Islet precursor cell (in vitro differentiated cells): ENCODE measurements around the gene CRAT.

Source experiments
- DNase-seq: peaks from one replicate; pipeline ENCODE4 v3.0.0-alpha.2; 2018

CRAT gene

DNA sequence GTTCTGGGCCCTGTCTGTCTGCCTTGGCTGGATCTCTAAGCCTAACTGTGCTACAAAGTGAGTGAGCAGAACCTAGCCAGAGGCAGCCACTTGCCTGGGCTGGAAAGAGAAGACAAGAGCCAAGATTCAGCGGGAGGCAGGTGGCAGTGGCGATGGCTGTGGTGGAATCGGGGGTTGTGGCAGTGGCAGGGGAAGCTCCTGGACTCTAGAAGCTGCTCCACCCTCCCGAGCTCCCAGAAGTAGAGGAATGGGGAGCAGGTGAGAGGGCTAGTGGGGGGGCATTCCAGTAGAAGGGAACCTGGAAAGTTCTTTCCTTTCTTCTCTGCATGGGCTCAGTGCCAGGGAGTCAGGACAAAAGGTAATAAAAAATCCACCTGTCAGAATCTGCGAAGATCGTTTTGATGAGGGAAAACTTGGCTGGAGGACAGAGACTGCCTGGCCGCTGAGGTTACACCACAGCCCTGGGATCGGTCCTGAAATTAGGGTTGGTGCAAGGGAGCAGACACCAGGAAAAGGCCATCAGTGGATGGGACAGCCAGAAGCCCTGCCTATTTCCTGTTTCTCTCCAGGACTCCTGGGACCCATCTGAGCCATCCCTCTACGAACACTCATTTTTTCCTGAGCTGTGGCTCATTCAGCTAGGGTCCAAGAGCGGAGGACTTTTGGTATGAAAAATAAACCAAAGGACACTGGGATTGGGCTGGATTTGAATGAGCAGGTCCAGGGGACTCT is 1.6 kb downstream of the CRAT start:
- no peak for DNase-seq

DNA sequence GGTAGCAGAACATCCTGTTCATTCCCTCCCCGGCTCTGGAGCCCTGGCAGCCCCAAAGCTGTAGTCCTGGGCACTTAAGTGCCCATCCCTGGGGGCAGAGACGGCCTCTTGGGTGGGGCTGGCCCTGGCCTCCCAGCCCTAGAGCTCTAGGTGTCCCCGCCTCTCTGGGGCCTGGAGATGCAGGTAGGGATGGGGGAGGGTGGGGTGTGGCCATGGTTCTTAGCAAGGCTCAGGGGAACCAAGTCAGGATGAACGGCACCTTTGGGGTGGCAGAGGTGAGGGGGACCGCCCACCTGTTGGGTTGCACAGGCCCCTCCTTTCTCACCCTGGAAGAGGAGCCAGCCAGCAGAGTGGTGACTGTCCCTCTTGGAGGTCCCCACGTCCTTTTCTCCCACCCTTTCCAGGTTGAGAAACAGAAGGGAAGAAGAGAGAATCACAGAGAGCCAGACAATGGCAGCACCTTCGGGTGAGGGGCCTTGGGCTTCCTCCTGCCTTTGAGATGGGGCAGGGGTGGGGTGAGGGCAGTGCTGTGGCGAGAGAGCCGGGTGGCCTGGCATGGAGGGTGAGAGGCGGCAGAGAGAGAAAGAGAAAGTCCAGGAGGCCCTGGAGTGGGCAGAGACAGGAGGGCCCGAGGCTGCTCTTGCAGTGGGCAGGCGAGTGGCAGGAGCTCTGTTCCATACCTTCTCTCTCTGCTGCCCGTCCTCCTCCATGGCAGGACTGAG is 2.3 kb downstream of the CRAT start:
- DNase-seq = no peak

DNA sequence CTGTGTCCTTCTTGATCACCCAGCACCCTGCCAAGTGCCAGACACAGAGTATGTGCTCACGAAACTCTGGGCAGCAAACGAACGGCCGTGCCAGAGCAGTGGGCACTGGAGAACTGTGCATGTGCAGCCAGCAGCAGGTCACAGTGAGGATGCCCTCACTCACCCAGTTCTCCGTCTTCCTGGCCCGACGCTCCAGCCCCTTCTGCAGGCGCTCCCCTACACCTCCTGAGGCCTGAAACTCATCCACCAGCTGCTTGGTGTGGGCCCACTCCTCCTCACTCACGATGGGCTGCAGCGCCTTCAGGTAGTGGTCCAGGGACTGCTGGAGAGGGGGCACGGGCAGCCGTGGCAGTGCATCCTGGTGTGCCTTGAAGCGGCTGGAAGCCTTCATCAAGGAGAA is 2.9 kb downstream of the CRAT start:
- no peak for DNase-seq

DNA sequence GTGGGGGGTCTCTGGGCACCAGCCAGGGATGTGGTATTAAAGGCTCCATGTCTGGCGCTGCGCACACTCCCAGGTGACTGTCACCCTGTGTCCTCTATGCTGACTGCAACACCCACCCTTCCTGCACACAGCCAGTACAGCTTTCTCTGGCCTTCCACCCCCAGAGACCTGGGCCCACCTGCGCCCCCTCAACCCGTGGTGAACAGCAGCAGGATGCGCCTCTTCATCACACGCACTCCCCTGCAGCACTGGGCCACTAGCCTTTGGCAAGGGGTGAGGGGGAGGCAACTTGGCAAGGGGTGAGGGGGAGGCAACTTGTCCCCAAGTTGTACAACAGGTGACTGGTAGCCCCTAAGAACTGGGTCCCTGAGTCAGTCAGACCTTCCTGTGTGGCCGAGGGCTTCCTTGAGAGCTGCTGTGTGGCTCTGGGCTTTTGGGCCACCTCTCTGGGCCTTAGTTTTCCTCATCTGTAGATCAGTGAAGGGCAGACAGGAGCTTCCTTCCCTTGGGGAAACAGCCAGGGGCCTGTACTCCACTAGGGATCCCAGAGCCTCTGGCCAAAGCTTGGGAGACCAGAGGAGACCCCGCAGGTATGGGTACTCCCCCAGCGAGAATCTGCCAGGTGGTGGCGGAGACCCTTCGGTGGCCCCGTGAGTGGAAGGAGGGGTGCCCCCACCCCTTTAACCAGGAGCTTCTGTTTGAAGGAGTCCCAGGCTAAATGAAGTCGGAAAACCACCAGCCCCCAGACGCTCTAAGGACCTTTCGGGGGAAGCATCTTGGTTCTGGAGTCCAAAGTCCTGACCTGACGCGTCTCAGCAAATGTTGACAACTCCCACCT is 4.5 kb downstream of the CRAT start:
- DNase-seq = no peak

DNA sequence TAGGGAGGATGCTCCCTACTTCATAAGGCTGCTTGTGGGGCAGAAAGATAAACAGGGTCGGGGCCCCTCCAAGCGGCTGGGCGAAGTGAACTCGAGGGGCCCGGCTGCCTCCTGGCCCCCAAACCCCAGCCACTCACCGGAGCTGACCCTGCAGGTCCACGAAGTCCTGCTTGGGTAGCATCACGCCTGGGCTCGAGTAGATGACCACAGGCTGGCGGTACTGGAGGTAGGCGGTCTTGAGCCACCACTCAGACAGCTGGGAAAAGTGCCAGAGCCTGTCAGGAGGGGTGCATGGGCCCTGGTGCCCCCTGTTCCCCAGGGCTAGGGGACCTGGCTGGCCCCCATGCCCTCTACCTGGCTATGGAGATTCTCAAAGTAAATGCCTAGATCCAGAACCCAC is 6.5 kb downstream of the CRAT start:
- DNase-seq = no peak

DNA sequence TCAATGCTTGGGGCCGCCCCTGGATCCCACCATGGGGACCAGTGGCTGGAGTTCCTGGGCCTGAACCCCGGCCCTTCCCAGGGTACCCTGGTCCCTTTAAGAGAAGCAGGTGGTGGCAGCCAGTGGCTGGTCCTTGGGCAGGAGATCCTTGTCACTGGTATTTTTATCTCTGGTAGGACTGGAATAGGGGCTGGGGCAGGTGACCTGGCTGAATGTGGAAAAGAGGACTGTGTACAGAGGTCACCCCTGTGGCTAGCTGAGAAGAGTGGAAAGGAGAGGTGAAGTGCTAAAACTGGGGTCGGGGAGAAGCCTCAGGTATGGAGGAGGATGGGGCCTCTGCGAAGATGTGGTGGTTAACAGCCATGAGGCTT is 7.0 kb downstream of the CRAT start:
- DNase-seq = no peak

DNA sequence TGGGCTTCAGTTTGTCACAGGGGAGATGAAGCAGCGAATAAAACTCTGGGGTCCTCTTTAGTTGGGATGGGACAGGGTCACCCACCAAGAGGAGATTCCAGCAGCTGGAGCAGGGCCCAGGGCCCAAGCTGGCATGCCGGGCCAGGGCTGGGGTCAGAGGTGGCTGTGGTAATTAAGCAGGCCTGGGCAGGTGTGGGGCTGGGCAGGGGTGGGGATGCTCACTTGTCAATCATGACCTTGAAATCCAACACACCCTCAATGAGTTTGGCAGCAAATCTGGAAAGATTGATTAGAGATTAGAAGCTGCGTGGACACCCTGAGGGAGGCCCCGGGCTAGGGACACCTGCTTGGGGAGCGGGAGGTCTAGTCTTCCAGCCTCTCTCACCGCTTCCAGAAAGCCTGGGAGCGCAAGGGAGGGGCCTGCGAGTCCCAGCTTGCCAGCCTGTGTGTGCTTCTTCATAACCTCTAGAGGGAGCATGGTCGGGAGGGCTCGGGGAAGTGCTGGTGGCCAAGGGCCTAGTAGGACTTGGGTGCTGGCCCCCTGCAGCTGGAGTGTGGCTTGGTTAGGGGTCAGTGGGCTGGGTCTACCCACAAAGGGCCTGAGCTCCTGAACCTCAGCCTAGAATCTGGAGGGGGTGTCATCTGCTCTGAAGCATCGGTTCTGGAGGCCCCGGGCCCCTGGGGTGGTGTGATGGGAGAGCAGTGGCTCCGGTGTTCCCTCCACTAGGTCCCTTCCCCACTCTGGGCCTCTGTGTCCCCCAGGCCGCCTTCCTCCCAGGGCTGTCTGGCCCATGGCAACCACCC is 7.6 kb downstream of the CRAT start:
- peak; percentile 90 for DNase-seq

DNA sequence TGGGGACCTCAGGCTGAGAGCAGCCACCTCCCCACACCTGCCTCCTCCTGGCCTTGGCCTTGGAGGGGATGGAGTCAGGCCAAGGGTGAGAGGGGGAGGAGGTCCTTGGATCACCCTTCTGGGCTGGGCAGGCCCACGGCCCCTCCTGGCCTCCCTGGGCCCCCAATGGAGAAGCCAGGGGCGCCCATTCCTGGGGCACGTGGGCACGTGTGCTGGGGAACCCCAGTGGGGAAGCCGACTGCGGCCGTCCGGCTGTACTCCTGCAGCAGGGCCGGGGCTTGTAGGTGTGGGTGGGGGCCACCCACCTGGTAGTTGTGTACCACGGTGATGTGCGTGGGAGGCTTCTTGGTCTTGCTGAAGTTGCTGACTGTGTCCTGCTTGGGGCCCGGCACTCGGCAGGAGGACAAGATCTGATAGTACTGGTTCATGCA is 8.5 kb downstream of the CRAT start:
- no peak for DNase-seq

DNA sequence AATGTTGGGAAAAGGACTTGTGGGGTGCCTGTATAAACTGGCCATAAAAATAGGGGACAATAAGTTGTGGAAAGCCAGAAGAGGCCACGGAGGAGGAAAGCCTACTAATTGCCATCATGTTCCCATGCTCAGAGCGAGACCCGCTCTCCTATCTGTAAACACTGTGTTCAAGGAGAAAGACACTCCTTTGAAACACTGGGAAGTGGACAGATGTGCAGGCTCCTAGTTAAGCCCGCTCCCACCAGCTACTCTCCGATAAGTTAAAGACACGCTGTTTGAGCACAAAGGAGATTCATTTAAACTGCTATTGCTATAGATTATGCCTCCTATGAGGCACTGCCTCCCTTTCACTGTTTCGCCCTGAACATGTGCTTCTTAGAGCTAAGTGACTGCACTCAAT is 9.3 kb downstream of the CRAT start:
- DNase-seq = no peak

DNA sequence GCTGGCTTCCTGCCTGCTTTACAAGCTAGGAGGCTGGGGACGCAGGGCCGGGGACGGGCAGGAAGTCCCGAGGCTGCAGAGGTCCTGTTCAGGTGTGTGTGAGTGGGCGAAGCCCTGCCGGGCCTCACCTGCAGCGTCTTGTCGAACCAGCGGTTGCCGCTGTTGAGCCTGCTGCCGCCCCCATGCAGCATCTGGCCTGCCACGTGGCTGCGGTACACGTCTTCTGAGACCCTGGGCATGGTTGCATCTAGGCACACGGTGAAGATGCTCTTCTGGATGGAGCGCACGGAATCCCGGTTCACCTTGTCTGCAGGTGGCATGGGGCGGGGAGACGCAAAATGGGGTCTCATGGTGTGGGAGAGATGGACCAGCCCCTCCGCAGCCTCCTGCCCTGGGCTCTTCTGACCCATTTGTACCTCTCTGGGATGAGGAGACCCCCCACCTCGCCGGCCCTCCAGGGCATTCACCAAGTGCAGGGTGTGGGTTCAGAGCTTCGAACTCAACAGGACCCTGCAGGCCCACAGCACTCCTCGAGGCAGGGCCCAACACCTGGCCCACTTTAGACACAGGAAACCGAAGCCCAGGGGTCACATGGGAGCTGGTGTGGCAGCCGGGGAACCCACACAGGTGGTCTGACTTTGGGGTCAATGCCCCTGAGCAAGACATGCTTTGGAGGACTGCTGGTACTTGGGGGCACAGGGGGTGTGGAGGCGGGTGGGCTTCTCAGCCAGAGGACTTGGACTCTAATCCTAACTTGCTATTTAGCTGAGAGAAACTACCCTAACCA is 10.0 kb downstream of the CRAT start:
- no peak for DNase-seq

DNA sequence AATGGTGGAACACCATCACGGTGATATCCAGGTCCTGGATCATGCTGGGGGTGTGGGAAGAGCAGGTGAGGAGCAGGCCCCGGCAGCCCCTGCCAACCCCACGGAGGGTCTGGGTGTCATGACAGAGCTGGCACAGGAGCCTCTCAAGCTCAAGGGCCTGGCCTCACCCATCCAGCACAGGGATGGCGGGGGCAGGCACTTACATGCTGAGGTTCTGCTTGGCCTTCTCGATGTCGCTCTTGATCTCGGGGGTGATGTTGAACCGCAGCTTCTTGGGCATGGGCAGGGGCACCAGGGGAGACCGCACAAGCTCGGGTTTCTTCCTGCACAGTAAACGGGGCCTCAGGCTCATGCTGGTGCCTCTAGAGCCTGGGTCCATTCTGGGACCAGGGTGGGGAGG is 12.3 kb downstream of the CRAT start:
- no peak for DNase-seq

DNA sequence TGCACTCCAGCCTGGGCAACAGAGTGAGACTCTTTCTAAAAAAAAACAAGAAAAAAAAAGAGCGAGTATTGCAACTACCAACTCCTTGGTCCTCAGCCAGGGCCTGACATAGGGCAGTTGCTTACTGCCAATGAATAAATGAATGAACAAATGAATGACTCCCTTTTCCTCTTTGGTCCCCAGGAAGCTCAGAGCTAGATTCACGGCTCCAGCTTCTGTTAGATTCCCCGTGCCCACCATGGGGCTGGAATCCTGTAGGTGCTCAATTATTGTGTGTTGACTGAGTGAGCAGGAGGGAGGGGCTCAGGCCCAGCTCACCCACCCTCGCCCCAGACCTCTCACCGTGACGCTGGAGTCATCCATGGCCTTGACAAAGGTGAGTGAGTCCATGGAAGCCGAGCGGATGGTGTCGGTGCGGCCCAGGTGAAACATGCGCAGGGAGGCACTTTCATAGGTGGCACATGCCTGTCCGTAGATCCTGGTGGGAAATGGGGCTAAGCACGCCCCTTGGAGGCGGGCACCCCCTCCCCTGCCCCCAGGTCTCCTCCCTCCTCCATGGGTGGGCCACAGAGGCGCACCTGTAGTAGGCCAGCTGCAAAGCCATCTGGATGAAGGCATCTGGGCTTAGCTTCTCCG is 12.8 kb downstream of the CRAT start:
- no peak for DNase-seq

DNA sequence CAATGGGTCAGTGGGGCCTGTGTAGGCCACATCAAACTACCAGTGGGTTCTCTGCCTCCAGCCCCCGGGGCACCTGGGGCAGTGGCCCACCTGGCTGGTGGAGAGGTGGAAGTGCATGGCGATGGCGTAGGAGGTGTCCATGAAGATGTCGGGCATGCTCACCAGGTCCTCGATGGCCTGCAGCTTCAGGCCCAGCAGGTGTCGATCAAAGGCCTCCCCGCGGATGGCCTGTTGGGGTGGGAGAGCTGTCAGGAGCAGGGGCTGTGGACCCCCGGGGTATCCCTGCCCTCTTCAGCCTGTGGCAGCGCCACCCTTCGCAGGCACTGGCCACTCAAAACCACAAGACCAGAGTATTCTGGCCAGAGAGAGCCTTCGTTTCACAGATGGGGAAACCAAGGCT is 14.7 kb downstream of the CRAT start:
- no peak for DNase-seq

DNA sequence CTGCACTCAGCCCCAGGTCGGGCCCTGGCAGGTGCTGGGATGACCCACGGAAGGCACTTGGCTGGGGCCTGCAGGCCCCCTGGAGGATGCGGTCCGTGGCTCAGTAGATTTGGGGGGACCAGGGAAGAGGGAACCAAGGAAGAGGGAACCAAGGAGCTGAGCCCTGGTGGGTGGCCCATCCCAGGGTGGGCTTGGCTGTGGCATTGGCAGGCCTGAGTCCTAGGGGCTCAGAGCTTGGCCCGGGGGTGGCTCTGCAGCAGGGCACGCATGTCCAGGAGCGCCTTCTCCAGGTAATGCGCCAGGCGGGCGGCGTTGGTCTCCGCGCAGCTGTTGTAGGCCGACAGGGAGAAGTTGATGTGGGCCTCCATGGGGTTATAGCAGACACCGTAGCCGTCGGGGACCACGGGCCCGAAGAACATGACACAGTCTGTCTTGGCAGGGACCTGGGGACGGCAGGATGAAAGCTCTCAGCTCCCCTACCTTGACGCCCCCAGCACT is 15.4 kb downstream of the CRAT start:
- DNase-seq = no peak

DNA sequence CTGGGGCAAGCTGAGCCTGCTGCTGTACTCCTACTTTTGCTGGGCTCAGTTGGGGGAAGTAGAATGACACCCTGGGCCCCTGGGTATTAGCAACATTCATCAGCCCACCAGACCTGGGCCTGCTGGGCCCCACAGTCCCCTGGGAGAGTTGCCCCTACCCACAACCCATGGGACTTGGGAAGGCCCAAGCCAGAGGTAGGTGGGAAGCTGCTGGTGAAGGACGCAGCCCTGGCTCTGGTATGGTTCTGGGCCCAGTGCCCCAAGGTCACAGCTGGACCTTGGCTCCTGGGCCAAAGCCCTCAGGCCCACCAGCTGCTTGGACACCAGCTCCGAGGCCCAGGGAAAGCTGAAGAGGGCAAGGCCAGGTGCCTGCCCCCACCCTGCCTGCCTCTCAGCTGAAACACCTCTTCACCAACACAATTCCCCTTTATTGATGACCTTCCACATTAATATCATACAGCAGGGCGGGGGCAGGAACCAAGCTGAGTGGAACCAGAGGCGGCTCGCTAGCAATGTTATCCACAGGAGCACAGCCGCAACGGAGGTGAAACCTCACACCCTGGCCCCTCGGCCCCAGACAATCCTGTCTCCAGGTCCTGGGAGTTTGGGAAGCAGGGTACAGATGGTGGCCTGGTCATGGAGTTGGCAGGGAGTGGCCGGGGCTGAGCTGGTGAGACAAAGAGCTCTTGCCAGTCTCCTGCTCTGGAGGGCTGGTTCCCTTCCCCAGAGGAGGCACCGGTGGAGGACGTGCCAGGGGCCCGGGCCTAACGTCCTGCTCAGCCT is 16.0 kb downstream of the CRAT start:
- DNase-seq = no peak

DNA sequence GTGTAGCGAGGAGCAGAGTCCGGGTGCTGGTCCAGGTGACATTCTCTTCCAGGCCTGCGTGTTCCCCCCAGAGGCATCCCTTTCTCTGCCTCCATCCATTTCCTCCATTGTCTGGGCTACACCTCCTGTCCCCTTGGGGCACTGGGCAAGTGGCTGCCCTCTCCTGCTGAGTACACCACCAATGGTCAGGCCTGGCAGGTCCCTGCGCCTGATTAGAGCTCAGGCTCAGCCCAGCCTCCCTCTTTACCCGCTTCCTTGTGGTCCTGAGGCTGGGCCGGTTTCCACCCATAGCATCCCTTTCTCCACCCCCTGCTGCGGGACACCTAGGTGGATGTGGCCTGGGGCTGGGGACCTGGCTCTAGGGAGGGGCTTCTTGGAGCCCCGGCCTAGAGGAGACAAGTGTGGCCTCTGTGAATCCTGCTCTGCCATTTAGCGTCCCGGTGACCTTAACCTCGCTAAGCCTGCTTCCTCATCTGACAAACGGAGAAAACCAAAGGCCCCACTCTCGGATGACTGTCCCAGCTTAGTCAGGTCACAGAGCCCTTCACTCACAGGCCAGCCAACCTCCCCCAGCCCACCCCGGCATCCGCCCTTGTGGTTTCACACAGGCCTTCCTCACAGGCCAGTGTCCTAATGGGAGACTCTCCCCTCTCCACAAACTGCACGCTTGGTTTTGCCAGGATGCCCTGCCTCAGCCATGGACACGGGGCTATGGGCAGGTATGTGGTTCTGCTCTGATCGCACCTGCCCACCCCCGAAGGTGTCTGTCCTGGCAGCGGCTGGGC is 16.8 kb downstream of the CRAT start:
- no peak for DNase-seq

DNA sequence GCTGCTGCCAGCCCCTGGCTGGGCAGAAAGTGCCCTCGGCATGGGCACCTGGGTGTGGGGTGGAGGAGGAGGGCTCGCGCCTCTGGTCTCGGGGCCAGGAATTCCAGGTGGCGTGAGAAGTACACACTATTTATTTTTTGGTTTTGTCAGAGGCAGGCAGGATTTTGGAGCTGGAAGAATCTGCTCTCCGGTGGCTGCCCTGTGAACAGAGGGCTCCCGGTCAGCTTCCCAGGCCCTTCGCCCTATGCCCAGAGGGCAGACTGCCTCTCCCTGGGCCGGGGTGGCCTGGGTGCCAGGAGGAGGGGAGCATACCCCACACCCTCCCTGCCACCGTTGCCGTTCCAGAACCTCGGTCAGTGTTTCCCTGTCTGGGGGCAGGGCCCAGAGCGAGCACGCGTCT is 21.3 kb downstream of the CRAT start:
- no peak for DNase-seq

DNA sequence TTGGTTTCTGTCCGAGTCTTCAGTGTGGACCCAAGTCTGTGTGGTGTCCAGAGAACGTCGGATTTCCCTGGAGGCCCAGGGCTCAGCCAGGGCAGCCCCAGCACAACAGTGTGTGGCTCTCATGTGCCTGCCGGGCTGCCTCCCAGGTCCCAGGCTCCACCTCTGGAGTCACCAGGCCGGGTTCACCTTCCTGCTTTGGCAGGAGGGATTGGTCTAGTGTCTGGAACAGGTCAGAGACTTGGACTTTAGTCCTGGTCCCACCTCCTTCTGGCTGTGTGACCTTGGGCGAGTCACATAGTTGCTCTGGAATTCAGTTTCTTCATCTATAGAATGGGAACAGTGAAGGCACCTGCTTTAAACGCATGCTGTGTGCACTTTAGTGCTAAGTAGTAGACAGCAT is 26.5 kb downstream of the CRAT start:
- DNase-seq = no peak

DNA sequence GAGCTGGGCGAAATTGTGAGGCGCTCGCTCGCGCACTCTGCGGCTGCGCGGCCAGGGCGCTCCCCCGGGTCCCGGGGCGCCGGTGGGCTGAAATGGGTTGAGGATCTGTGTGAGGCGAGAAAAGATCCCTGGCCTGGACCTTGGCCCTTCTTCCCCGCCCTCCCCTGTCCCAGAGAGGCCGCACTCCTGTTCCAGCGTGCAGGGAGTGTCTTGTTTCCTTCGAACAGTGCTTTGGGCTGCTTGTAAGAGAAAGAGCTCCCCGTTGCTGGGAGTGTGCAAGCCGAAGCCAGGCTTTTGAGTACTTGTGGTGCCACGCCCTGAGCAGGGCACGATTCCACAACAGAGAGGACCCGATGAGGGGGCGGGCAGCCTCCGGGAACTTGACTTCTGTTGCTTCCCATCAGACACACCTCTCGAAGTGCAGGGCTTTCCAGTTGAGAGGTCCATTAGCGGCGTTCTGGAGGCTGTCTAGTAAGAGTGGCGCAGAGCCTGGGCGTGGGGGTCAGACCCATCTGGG is 29.1 kb downstream of the CRAT start:
- DNase-seq = no peak
